ENCODE data around the gene WDR93.
A peak's percentile ranks its signal among the peaks of the same experiment; 100 is the strongest.

WDR93 gene

DNA sequence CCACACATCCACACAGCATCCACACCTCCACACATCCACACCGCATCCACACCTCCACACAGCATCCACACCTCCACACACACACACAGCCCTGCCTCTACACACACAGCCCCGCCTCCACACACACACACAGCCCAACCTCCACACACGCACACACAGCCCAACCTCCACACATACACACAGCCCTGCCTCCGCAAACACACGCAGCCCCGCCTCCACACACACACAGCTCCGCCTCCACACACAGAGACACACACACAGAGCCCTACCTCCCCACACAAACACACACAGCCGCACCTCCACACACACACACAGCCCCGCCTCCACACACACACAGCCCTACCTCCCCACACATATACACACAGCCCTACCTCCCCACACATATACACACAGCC, 55.8 kb downstream of the WDR93 start:
- TF ChIP-seq, protein P1, sequence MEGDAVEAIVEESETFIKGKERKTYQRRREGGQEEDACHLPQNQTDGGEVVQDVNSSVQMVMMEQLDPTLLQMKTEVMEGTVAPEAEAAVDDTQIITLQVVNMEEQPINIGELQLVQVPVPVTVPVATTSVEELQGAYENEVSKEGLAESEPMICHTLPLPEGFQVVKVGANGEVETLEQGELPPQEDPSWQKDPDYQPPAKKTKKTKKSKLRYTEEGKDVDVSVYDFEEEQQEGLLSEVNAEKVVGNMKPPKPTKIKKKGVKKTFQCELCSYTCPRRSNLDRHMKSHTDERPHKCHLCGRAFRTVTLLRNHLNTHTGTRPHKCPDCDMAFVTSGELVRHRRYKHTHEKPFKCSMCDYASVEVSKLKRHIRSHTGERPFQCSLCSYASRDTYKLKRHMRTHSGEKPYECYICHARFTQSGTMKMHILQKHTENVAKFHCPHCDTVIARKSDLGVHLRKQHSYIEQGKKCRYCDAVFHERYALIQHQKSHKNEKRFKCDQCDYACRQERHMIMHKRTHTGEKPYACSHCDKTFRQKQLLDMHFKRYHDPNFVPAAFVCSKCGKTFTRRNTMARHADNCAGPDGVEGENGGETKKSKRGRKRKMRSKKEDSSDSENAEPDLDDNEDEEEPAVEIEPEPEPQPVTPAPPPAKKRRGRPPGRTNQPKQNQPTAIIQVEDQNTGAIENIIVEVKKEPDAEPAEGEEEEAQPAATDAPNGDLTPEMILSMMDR (IDR thresholded peaks at IDR 0.05): no peak

DNA sequence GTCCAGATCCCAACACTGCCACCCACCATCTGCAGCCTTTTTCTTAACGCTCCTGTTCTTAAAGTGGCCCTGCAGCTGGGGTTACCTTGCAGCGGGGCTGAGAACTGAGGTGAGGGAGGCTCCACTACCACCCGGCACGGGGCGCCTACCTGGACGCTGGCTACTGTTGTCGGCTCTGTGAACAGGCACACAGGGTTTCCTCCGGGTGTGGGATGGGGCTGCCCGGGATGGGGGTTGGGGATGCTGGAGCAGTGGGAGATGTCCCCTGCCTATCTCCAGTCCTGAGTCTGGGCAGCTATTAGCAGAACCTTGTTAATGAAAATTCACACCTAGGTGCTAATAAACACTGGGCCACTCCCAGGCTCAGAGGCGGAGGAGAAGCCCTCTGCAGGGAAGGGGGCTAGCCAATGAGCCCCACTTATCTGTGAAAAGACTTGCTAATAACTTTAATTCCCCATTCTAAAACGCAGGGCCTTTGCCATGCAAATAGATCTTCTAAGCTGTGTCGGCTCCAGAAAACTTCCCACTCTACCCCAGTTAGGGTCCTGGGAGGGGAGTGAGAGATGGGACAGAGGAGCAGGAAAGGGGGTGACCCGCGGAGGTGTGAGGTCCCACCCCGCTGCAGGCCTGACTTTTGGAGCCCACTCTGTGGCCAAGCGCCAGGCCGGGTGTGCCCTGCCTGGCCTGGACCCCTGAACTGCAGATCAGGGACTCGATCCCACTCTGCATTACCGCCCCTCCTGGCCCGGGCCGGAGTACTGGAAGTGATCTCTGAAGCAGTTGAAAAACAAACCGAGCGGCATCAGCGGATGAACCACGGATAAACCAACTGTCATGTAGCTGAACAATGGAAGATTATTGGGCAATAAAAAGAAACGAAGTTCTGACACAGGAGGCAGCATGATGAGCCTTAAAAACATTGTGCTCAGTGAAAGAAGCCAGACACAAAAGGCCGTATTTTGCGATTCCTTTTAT, 57.4 kb downstream of the WDR93 start:
- TF ChIP-seq, protein P1 (IDR thresholded peaks at IDR 0.05): no peak

DNA sequence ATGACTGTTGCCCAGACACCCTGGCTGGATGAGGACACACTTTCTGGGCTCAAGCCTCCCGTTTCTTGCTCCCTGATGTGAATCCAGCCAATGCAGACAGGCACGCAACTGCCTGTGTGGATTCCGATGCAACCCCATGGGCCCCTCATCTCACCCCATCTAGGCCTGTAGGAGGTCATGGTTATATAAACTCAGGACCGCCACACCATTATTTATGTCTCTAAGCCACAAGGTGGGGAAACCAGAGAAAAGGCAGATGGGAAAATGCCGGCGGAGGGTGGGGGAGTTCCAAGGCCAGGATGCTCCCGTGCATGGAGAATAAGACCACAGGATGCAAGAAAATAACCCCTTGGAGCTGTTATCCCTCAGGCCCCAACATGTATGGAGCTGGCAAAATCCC, 58.4 kb downstream of the WDR93 start:
- TF ChIP-seq, protein P1 (IDR thresholded peaks at IDR 0.05): no peak

DNA sequence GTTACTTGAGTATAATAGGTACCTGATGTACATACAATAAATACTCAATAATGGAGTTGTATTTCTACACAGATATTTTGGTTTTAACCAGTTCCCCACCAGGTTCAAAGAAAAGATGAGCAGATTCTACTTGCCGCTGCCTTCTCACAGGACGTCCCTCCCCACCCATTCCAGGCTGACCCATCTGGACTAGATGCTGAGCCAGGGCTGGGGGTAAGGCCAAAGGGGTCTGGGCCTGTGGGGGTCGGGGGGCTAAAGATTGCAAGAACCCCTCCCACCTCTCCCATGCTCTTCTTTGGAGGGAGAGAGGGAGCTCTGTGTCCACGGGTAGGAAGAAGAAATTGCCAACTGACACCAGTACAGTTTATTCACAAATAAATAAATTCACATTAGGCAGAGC, 58.9 kb downstream of the WDR93 start:
- TF ChIP-seq, protein P1 (IDR thresholded peaks at IDR 0.05): no peak

DNA sequence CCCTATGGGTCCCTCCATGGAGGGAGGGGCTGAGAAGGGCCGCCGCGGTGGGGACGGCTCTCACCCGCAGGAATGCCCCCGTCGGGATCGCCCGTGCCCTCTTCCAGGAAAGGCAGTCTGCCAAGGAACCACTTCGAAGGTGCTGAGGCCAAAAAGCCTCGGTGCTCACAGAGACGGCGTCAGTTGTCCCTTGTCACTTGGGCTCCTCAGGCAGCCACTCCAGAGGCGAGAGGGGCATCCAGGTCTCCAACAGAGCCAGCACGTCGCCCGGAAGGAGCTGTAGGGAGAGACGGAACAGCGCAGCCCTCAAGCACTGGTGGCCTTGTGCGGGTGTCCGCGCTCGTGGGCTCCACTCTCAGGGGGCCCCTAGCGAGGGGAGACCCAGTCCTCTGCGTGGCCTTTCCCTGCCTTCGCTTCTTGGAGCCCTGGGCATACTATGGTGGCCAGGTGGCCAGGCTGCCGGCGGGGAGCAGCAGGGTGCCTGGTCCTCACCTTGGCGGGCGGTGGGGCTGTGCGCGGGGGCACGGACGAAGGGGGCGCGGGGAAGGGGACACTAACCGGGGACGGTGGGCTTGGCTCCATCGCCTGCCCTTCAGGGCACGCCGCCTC, 59.4 kb downstream of the WDR93 start:
- TF ChIP-seq, protein P1 (IDR thresholded peaks at IDR 0.05): no peak

DNA sequence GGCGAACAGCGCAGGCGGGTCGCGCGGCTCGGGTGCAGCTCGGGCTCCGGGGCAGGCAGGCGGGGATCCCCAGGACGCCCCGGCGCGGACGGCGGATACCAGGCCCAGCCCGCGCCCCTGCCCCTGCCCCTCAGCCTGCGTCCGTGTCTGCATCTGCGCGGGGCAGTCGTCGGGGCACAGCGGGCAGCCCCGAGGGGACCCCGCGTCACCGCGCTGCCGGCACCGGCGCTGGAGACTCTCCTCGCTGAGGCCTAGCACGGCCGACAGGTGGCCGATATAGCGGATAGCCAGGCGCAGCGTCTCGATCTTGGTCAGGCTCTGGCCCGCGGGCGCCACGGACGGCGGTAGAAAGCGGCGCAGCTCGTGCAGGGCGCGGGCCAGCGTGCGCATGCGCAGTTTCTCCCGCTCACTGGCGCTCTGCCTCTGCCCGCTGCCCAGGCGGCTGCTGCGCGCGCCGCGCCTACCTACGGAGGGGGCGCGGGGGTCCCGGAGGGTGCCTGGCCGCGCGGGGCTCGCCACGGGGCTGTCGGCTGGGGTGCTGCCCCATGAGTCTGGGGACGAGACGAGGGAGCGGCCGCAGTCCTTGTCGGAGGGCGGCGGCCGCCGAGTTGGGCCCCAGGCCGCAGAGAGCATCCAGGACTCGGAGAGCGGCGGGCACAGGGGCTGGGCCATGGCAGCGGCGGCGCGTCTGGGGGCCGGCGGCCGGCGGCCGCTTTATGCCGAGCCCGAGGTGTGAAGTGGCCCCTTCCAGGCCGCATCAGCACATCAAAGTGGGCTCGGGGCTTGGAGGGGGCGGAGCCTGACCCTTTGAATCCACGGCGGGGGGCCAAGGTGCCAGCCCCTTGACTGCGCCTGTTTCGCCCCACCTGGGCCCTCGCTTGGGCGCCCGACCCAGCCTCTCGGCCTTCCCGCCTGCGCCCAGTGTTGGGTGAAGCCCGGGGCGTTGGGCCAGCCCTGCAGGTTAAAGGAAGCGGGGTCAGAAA, 60.2 kb downstream of the WDR93 start, which contains the start of gene MESP1:
TSS of gene MESP1 (minus strand) at position 690 of the 983 bp plus-strand sequence. CDS start at position 672, 18 bp downstream.
- TF ChIP-seq, protein P1 (IDR thresholded peaks at IDR 0.05): peak; percentile 64

DNA sequence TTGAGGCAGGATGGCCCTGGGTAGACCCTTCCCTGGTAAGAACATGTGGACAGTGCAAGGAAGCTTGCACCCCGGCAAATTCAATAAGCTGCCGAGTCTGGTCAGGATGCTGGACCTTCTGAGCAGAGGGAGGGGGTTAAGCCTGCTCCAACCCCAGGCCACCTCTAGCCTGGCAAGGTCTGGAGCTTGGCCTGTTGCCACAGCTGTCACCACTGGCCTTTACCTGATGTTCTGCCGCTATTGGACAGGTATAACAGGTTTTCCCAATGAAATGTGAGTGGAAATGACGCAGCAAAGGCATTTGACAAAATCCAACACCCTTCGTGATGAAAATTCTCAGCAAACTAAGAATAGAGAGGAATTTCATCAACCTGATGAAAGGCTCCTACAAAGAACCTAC, 61.1 kb downstream of the WDR93 start:
- TF ChIP-seq, protein P1 (IDR thresholded peaks at IDR 0.05): no peak
